ENCODE measurements around the gene DPP6. TPM values are rescaled to one million over a fixed set of nuclear protein-coding genes. Genes with fewer than 3 reads are reported as not detected.

Gene DPP6
- total RNA-seq, 1 donor from 2014 or later, result 1.2 TPM

DNA sequence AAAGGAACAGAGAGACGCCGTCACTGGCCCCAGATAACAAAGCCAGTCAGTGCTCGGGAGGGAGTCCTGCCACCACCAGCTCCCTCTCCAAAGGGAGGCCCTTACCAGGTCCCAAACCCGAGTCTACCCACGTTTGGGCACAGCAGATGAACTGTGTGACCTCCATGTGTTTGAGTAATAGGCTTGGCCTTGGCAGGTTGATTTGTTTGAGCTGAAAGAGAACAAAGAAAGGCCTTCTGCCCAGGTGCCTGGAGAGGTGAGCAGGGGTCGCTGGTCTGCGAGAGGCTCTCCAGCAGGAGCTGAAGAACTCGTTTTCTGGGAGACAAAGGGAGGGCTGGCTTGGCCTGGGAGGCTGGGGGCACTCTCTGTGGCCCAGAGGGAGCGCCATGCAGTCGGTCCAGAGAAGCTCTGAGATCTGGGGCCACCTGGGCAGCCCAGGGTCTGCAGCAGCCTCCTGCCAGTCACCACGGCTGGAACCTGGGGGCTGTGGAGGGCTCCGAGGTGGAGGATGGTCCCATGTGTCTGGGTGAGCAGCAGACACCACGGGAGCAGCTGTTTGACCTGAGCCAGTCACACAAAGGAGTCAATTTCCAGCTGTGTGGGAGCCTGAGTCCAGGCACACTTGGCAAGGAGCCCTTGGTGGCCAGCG, 851.0 kb downstream of the DPP6 start:
- TF ChIP-seq, protein P1, sequence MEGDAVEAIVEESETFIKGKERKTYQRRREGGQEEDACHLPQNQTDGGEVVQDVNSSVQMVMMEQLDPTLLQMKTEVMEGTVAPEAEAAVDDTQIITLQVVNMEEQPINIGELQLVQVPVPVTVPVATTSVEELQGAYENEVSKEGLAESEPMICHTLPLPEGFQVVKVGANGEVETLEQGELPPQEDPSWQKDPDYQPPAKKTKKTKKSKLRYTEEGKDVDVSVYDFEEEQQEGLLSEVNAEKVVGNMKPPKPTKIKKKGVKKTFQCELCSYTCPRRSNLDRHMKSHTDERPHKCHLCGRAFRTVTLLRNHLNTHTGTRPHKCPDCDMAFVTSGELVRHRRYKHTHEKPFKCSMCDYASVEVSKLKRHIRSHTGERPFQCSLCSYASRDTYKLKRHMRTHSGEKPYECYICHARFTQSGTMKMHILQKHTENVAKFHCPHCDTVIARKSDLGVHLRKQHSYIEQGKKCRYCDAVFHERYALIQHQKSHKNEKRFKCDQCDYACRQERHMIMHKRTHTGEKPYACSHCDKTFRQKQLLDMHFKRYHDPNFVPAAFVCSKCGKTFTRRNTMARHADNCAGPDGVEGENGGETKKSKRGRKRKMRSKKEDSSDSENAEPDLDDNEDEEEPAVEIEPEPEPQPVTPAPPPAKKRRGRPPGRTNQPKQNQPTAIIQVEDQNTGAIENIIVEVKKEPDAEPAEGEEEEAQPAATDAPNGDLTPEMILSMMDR (conservative IDR thresholded peaks at IDR 0.05; ENCODE audit: low read depth, low read length), result no peak
- H3K4me3 ChIP-seq (ENCODE audit: low read depth, low read length), result no peak overlapping the region
- DNase-seq (ENCODE audit: low read depth), result no peak

DNA sequence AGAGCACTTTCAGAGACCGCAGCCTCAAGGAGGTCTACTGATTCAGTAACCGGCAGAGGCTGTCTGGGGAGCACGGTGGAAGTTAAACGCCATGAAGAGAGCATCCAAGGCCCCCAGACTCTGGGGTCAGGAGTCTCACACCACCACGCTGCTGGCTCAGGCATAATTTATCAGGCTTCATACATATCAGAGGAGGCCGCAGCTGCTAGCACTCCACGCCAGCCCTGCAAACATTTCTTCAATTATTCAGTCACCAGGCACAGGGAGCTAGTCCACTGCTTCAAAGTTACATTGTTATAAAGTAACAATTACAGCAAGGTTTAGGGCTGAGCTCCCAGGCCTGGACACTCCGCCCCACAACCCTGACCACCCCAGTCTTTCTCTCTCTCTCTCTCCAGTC, 852.9 kb downstream of the DPP6 start:
- no peak for DNase-seq (ENCODE audit: low read depth)
- no peak overlapping the region for H3K4me3 ChIP-seq (ENCODE audit: low read depth, low read length)
- TF ChIP-seq, protein P1 (conservative IDR thresholded peaks at IDR 0.05; ENCODE audit: low read depth, low read length), result no peak

DNA sequence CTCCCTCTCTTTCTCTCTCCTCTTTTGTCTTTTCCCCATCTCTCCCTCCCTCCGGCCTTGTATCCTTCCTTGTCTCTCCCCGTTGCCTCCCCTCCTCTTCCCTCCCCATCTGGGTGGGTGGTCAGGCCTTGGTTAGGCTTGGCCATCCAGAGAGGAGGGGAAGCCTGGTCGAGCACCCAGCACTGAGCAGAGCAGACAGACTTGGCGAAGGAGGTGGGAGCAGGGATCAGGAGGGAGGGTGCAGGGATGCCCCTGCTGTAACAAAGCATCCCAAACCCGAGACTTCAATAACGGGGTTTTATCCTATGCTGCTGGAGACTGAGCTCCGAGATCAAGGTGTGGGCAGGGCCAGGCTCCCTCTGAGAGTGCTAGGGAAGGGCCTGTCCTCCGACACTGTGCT, 853.4 kb downstream of the DPP6 start:
- DNase-seq (ENCODE audit: low read depth), result no peak
- H3K4me3 ChIP-seq (ENCODE audit: low read depth, low read length), result no peak overlapping the region
- TF ChIP-seq, protein P1 (conservative IDR thresholded peaks at IDR 0.05; ENCODE audit: low read depth, low read length), result no peak

DNA sequence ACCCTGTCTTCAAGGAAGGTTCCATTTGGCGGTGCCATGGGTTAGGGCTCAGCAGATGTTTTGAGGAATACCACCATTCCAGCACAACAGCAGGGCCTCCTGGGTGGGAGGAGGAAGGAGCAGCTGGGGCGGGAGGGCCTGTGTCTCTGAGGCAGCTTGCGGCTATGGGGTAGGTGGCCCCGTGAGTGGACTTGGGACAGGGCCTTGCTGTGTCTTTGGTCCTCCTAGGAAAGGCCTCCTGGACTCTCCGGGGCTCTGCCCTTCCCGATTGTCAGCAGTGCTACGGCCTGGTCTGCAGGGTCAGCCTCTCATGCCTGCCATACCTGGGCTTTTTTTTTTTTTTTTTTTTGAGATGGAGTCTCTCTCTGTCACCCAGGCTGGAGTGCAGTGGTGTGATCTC, 854.0 kb downstream of the DPP6 start:
- TF ChIP-seq, protein P1 (conservative IDR thresholded peaks at IDR 0.05; ENCODE audit: low read depth, low read length), result no peak
- DNase-seq (ENCODE audit: low read depth), result no peak

DNA sequence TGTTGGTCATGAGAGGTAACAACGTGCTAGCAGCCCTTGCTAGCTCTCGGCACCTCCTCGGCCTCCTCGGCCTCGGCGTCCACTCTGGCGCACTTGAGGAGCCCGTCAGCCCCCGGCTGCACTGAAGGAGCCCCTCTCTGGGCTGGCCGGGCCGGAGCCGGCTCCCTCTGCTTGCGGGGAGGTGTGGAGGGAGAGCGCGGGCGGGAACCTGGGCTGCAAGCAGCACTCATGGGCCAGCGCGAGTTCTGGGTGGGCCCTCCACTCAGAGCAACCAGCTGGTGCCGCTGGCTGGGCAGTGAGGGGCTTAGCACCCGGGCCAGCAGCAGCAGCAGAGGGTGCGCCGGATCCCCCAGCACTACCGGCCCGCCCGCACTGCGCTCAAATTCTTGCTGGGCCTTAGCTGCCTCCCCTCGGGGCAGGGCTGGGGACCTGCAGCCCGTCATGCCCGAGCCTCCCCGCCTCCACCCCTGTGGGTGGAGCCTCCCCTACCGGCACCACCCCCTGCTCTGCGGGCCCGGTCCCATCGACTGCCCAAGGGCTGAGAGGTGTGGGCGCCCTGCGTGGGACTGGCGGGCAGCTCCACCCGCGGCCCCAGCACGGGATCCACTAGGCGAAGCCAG, 854.6 kb downstream of the DPP6 start:
- TF ChIP-seq, protein P1 (conservative IDR thresholded peaks at IDR 0.05; ENCODE audit: low read depth, low read length), result no peak
- no peak for DNase-seq (ENCODE audit: low read depth)
- H3K4me3 ChIP-seq (ENCODE audit: low read depth, low read length), result no peak overlapping the region

More for the DNA sequence above, 854.0 kb downstream of the DPP6 start:
- no peak overlapping the region for H3K4me3 ChIP-seq (ENCODE audit: low read depth, low read length)

DNA sequence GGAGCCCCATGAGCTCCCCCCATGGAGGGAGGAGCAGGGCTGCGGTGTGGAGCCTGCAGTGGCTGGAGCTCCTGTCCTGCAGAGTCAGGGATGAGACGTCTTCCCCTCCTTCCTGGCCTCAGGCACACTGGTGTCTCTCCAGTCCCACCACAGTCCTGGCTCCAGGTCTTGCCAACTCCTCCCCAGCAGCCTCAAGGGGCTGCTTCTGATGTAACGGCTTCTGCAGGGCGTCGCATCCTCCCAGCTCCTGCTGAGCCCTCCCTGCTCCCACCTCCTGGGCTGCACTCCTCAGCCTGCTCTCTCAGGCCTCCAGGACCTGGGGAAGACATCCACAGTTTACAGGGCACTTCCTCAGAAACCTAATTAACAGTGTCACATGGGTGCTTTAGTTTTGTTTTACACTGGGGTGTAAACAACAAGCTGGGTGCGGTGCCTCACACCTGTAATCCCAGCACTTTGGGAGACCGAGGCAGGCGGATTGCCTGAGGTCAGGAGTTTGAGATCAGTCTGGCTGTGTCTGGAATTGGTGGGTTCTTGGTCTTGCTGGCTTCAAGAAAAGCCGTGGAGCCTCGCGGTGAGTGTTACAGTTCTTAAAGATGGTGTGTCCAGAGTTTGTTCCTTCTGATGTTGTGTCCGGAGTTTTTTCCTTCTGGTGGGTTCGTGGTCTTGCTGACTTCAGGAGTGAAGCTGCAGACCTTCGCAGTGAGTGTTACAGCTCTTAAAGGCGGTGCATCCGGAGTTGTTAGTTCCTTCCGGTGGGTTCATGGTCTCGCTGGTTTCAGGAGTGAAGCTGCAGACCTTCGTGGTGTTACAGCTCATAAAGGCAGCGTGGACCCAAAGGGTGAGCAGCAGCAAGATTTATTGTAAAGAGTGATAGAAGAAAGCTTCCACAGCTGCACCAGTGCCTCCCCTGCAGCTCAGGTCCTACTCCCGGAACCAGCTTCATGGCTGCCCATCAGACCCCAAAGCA, 855.7 kb downstream of the DPP6 start:
- no peak overlapping the region for H3K4me3 ChIP-seq (ENCODE audit: low read depth, low read length)
- no peak for DNase-seq (ENCODE audit: low read depth)
- TF ChIP-seq, protein P1 (conservative IDR thresholded peaks at IDR 0.05; ENCODE audit: low read depth, low read length), result no peak
